HEK293 (cell line): Measurements from ENCODE around the gene VPS13D.
A peak's percentile ranks its signal among the peaks of the same experiment; 100 is the strongest.

ENCODE experiments used
- KLF9 ChIP-seq: fragments of 450-650 bp; formaldehyde crosslinking; IDR thresholded peaks from 2 replicates; pipeline ENCODE4 v1.5.1; 2016; ENCODE audit warnings: missing biosample characterization, missing genetic modification characterization, low read depth
- MEIS1 ChIP-seq: sonication (generic); formaldehyde crosslinking; IDR thresholded peaks from 2 replicates; pipeline ENCODE4 v1.8.1; 2022; ENCODE audit warnings: missing genetic modification reagents, mild to moderate bottlenecking, borderline replicate concordance
- PRDM2 ChIP-seq: fragments of 450-650 bp; formaldehyde crosslinking; IDR thresholded peaks from 2 replicates; pipeline ENCODE4 v1.5.1; 2016; ENCODE audit warnings: missing biosample characterization, missing genetic modification characterization, borderline replicate concordance
- SCRT2 ChIP-seq: fragments of 450-650 bp; formaldehyde crosslinking; IDR thresholded peaks from 2 replicates; pipeline ENCODE4 v1.5.1; 2016; ENCODE audit warnings: missing biosample characterization, missing genetic modification characterization
- SP7 ChIP-seq: fragments of 450-650 bp; formaldehyde crosslinking; IDR thresholded peaks from 2 replicates; pipeline ENCODE4 v1.5.1; 2016; ENCODE audit warnings: missing biosample characterization, missing genetic modification characterization
- ZEB2 ChIP-seq: fragments of 450-650 bp; formaldehyde crosslinking; IDR thresholded peaks from 2 replicates; pipeline ENCODE4 v1.5.1; 2016; ENCODE audit warnings: missing biosample characterization, missing genetic modification characterization
- TF ChIP-seq, protein P1 (sequence below): fragments of 450-650 bp; formaldehyde crosslinking; IDR thresholded peaks from 2 replicates; pipeline ENCODE4 v1.5.1; 2016; ENCODE audit warnings: missing biosample characterization, missing genetic modification characterization
- TF ChIP-seq, protein P2 (sequence below): fragments of 450-650 bp; formaldehyde crosslinking; IDR thresholded peaks from 2 replicates; pipeline ENCODE4 v1.5.1; 2016; ENCODE audit warnings: missing biosample characterization, missing genetic modification characterization

GRCh38 chr1:12230549-12231275 is 882 bp downstream of the VPS13D start:
- TF ChIP-seq, protein P1, sequence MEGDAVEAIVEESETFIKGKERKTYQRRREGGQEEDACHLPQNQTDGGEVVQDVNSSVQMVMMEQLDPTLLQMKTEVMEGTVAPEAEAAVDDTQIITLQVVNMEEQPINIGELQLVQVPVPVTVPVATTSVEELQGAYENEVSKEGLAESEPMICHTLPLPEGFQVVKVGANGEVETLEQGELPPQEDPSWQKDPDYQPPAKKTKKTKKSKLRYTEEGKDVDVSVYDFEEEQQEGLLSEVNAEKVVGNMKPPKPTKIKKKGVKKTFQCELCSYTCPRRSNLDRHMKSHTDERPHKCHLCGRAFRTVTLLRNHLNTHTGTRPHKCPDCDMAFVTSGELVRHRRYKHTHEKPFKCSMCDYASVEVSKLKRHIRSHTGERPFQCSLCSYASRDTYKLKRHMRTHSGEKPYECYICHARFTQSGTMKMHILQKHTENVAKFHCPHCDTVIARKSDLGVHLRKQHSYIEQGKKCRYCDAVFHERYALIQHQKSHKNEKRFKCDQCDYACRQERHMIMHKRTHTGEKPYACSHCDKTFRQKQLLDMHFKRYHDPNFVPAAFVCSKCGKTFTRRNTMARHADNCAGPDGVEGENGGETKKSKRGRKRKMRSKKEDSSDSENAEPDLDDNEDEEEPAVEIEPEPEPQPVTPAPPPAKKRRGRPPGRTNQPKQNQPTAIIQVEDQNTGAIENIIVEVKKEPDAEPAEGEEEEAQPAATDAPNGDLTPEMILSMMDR (tag by site-specific recombination) = peak; percentile 11; the same call in 1 of the 2 replicates
- TF ChIP-seq MEIS1 (CRISPR knock-in tag) (no peak), KLF9 (peak; percentile 54), SP7 (tag by site-specific recombination) (no peak), ZEB2 (tag by site-specific recombination) (no peak), SCRT2 (tag by site-specific recombination) (no peak), PRDM2 (no peak)
- TF ChIP-seq, protein P2, sequence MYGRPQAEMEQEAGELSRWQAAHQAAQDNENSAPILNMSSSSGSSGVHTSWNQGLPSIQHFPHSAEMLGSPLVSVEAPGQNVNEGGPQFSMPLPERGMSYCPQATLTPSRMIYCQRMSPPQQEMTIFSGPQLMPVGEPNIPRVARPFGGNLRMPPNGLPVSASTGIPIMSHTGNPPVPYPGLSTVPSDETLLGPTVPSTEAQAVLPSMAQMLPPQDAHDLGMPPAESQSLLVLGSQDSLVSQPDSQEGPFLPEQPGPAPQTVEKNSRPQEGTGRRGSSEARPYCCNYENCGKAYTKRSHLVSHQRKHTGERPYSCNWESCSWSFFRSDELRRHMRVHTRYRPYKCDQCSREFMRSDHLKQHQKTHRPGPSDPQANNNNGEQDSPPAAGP = no peak
